Right lobe of liver (tissue), 4 donors: ENCODE measurements around the gene CCSAP.

Source experiments
- CTCF ChIP-seq, 4 donors: fragments of 200-600 bp in 3 of 4; fragments of 450-650 bp in 1 of 4; IDR thresholded peaks; one replicate each; pipeline versions ENCODE4 v1.5.1 to v1.8.0; 2016 to 2022; ENCODE audit warnings: antibody characterized with exemption in 4 of 4, mild to moderate bottlenecking in 2 of 4
- POLR2A ChIP-seq: fragments of 450-650 bp; IDR thresholded peaks from one replicate; pipeline ENCODE4 v1.6.1; 2017; ENCODE audit warnings: antibody characterized with exemption, mild to moderate bottlenecking
- donor health status: DM: no; HTN: no; CAD: no.
- donor health status: DM: no; HTN: no; CAD: no.
- donor health status: DM: no; HTN: yes; CAD: no.

- TF ChIP-seq CTCF (IDR thresholded peaks at IDR 0.05), result no peak
- no peak for TF ChIP-seq POLR2A
These were observed 49.2 kb downstream of the CCSAP start for GRCh38 chr1:229293528-229294204.
